IMR-90 (cell line): ENCODE measurements around the gene PGC. TPM values are rescaled to one million over a fixed set of nuclear protein-coding genes. Genes with fewer than 3 reads are reported as not detected.
A peak's percentile ranks its signal among the peaks of the same experiment; 100 is the strongest.

Source experiments
- ATAC-seq: fragments of 200-7000 bp; cut with Tn5 transposase; 2 replicates; pipeline ENCODE4 v1.9.1; 2020; ENCODE audit warnings: low read depth, mild to moderate bottlenecking, moderate library complexity
- BruUV-seq: library from RNA; stranded (reverse); fragments of 400-500 nt; replicated peaks from 2 replicates; lab custom pipeline; 2021; lab: Mats Ljungman, UMichigan
- CTCF ChIA-PET: fragments of 300-600 bp; formaldehyde crosslinking; extraction: SDS; loops from one replicate; lab custom pipeline; 2021; ENCODE audit warnings: antibody characterized with exemption; lab: Yijun Ruan, JAX
- POLR2A ChIA-PET: fragments of 300-600 bp; sonication (Branson Sonifier 250); formaldehyde crosslinking; loops from one replicate; lab custom pipeline; 2022; ENCODE audit warnings: antibody characterized with exemption; ENCODE audit not compliant: unreplicated experiment; lab: Charles Lee
- DNase-seq: peaks from one replicate; pipeline ENCODE4 v3.0.0; 2013
- H2AFZ ChIP-seq: replicated peaks from 2 replicates; pipeline ENCODE3; 2013; ENCODE audit warnings: low read length, mild to moderate bottlenecking; ENCODE audit not compliant: poor library complexity
- H2AK5ac ChIP-seq: 2 replicates; pipeline ENCODE4 v1.6.1; 2013; ENCODE audit warnings: low read depth, low read length, inconsistent platforms
- H2AK9ac ChIP-seq: replicated peaks from 2 replicates; pipeline ENCODE3; 2013; ENCODE audit warnings: mild to moderate bottlenecking, low read depth, low read length, moderate library complexity; ENCODE audit not compliant: poor library complexity
- H2BK120ac ChIP-seq: 2 replicates; pipeline ENCODE4 v1.6.1; 2013; ENCODE audit warnings: low read depth, low read length, inconsistent platforms
- H2BK15ac ChIP-seq: 3 replicates; pipeline ENCODE4 v1.6.1; 2013; ENCODE audit warnings: low read depth, low read length, inconsistent platforms
- H2BK20ac ChIP-seq: 2 replicates; pipeline ENCODE4 v1.6.1; 2013; ENCODE audit warnings: low read depth, mild to moderate bottlenecking, inconsistent platforms, low read length, moderate library complexity
- H2BK5ac ChIP-seq: 2 replicates; pipeline ENCODE4 v1.6.1; 2013; ENCODE audit warnings: mild to moderate bottlenecking, low read depth, low read length, inconsistent platforms; ENCODE audit not compliant: poor library complexity, severe bottlenecking
- H3K14ac ChIP-seq: replicated peaks from 2 replicates; pipeline ENCODE4 v1.6.1; 2013; ENCODE audit warnings: low read depth, low read length, inconsistent platforms
- H3K18ac ChIP-seq: 2 replicates; pipeline ENCODE4 v1.6.1; 2013; ENCODE audit warnings: low read depth, low read length, control low read depth
- H3K23ac ChIP-seq: 2 replicates; pipeline ENCODE4 v1.6.1; 2013; ENCODE audit warnings: low read depth, low read length, inconsistent platforms
- H3K27ac ChIP-seq: 2 replicates; pipeline ENCODE4 v1.5.1; 2013; ENCODE audit warnings: mild to moderate bottlenecking, control low read depth, low read length; ENCODE audit not compliant: insufficient read depth
- H3K27me3 ChIP-seq: 2 replicates; pipeline ENCODE4 v1.6.1; 2013; ENCODE audit warnings: low read length; ENCODE audit not compliant: control insufficient read depth, insufficient read depth
- H3K36me3 ChIP-seq: 2 replicates; pipeline ENCODE4 v1.6.1; 2013; ENCODE audit warnings: low read length, mixed read lengths; ENCODE audit not compliant: control insufficient read depth, insufficient read depth
- H3K4ac ChIP-seq: 2 replicates; pipeline ENCODE4 v1.6.1; 2013; ENCODE audit warnings: low read depth, low read length, inconsistent platforms
- H3K4me1 ChIP-seq: 2 replicates; pipeline ENCODE4 v1.6.1; 2013; ENCODE audit warnings: low read length, mixed read lengths; ENCODE audit not compliant: control insufficient read depth, insufficient read depth
- H3K4me2 ChIP-seq: 2 replicates; pipeline ENCODE4 v1.6.1; 2013; ENCODE audit warnings: low read depth, mild to moderate bottlenecking, control low read depth, low read length, moderate library complexity
- H3K4me3 ChIP-seq: 2 replicates; pipeline ENCODE4 v1.5.1; 2013; ENCODE audit warnings: low read depth, mild to moderate bottlenecking, control low read depth, low read length, moderate library complexity; ENCODE audit not compliant: insufficient read depth
- H3K56ac ChIP-seq: 2 replicates; pipeline ENCODE4 v1.6.1; 2013; ENCODE audit warnings: low read length, inconsistent platforms; ENCODE audit not compliant: insufficient read depth; ENCODE audit errors: extremely low read depth
- H3K79me1 ChIP-seq, 2 experiments: 2 replicates each; pipeline ENCODE4 v1.6.1; 2013; ENCODE audit warnings: low read length in 2 of 2, inconsistent platforms in 1 of 2, low read depth in 1 of 2
- H3K9ac ChIP-seq: 2 replicates; pipeline ENCODE4 v1.6.1; 2013; ENCODE audit warnings: low read depth, low read length, control low read depth
- H3K9me1 ChIP-seq: 2 replicates; pipeline ENCODE4 v1.6.1; 2013; ENCODE audit warnings: low read length, inconsistent platforms; ENCODE audit not compliant: insufficient read depth
- H3K9me3 ChIP-seq: 2 replicates; pipeline ENCODE4 v1.6.1; 2013; ENCODE audit warnings: low read length; ENCODE audit not compliant: control insufficient read depth, insufficient read depth
- H4K20me1 ChIP-seq: 2 replicates; pipeline ENCODE4 v1.6.1; 2013; ENCODE audit warnings: low read length, inconsistent platforms; ENCODE audit not compliant: insufficient read depth
- H4K5ac ChIP-seq: 2 replicates; pipeline ENCODE4 v1.6.1; 2013; ENCODE audit warnings: mild to moderate bottlenecking, low read depth, low read length, control low read depth
- H4K8ac ChIP-seq, 2 experiments: 2 replicates each; pipeline ENCODE4 v1.6.1; 2013; ENCODE audit warnings: low read depth in 2 of 2, low read length in 2 of 2, control low read depth in 1 of 2, inconsistent platforms in 1 of 2
- H4K91ac ChIP-seq: 2 replicates; pipeline ENCODE4 v1.6.1; 2013; ENCODE audit warnings: low read depth, low read length, inconsistent platforms; ENCODE audit not compliant: insufficient read depth
- BHLHE40 ChIP-seq: fragments of 150-350 bp; IDR thresholded peaks from 2 replicates; pipeline ENCODE4 v1.6.1; 2016; ENCODE audit warnings: mild to moderate bottlenecking, low read depth, low read length
- CTCF ChIP-seq: conservative IDR thresholded peaks from 2 replicates; pipeline ENCODE4 v1.5.1; 2012; ENCODE audit warnings: mild to moderate bottlenecking, low read depth, low read length, improper control_type of control experiment
- FOS ChIP-seq: fragments of 150-350 bp; IDR thresholded peaks from 2 replicates; pipeline ENCODE4 v1.6.1; 2016; ENCODE audit warnings: low read depth, low read length
- NFE2L2 ChIP-seq: fragments of 150-350 bp; IDR thresholded peaks from 2 replicates; pipeline ENCODE4 v1.6.1; 2016; ENCODE audit warnings: low read depth, mild to moderate bottlenecking, low read length
- POLR2A ChIP-seq: IDR thresholded peaks from 2 replicates; pipeline ENCODE4 v1.6.1; 2012; ENCODE audit warnings: mild to moderate bottlenecking, low read depth, low read length
- WGBS, 2 experiments: methylation state at CpG; one replicate each; pipeline versions ENCODE4 v1.1.5 to v1.1.7; 2013; ENCODE audit warnings: missing lambda C conversion rate in 2 of 2; ENCODE audit not compliant: insufficient read length in 1 of 2; ENCODE audit errors: extremely low coverage in 2 of 2; 5-methylcytosine and 5-hydroxymethylcytosine counted together
- dilution Hi-C: fragments of 300-500 bp; cut with HindIII; formaldehyde crosslinking; loops from one replicate; pipeline ENCODE4 v1.14.3; 2018; ENCODE audit warnings: low sequenced_read_pairs; ENCODE audit not compliant: unreplicated experiment
- in situ Hi-C: fragments of 300-500 bp; cut with MboI; formaldehyde crosslinking; loops from 3 replicates; pipeline ENCODE4 v1.14.3; 2019; ENCODE audit warnings: low sequenced_read_pairs, inconsistent platforms, mixed read lengths
- intact Hi-C: fragments of 100-400 bp; cut with micrococcal nuclease; formaldehyde crosslinking; loops from 2 replicates; pipeline ENCODE4 v1.10.0; 2022
- polyA plus RNA-seq, 3 experiments: library from polyadenylated mRNA; depleted of rRNA; stranded (reverse); fragments of >200 nt; gene quantifications; 2 replicates each; pipeline ENCODE4 v1.2.3, GENCODE V29; 2012; ENCODE audit warnings: low replicate concordance in 1 of 3
- total RNA-seq: library from RNA; depleted of rRNA; stranded (reverse); fragments of >200 nt; gene quantifications from 2 replicates; pipeline ENCODE4 v1.2.3, GENCODE V29; 2012

Gene PGC
- total and polyA plus RNA-seq, 2 of the 4 experiments (the other 2 are of a cell fraction): not detected

DNA sequence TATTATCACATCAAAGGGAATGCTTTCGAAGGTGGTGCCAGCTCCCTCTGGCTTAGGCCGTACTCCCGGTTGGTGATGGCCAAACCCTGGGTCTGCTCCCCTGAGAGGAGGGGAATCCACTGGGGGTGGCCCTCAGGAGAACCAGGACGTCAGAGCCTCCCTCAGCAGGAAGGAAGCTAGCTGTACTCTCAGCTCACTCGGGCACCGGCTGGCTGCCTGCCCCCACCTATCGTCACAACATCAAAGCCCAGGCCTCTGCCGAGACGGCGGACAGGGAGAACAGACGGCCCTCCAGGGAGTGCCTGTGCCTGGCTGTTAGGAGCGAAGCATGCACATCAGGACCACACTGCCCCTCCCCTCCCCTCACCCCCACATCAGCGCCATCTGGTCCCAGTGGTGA lies 9.2 kb upstream of the PGC start:
- Histone ChIP-seq H3K27me3 (peaks cover 34% of the 10 kb centered on the region), H2BK20ac (no peak overlapping the region), H4K91ac (no peak overlapping the region), H4K20me1 (no peaks in the 10 kb centered on the region), H3K14ac (no peak overlapping the region), H3K4me3 (no peak overlapping the region), H3K9me3 (no peaks in the 10 kb centered on the region), H3K27ac (no peak overlapping the region), H2BK5ac (no peak overlapping the region), H2AFZ (peak overlapping the region; percentile 14), H4K8ac (no peak overlapping the region), H3K4ac (no peak overlapping the region), H3K18ac (no peak overlapping the region), H2AK9ac (no peak overlapping the region), H3K4me1 (peaks cover 3% of the 10 kb centered on the region; the same call in 1 of the 2 replicates), H4K5ac (no peak overlapping the region), H3K79me1 (no peaks in the 10 kb centered on the region), H3K23ac (no peak overlapping the region), H2AK5ac (no peak overlapping the region), H2BK15ac (no peak overlapping the region), H3K4me2 (no peak overlapping the region), H3K36me3 (no peaks in the 10 kb centered on the region), H3K9me1 (no peaks in the 10 kb centered on the region; the same call in 1 of the 2 replicates), H2BK120ac (no peak overlapping the region), H3K9ac (no peak overlapping the region), H3K56ac (no peak overlapping the region)
- ChIA-PET POLR2A (no interaction called here), CTCF (no interaction called here)
- no peak for TF ChIP-seq POLR2A
- no peak for TF ChIP-seq FOS
- no peak for TF ChIP-seq BHLHE40
- TF ChIP-seq NFE2L2: no peak
- no peak for TF ChIP-seq CTCF
- dilution Hi-C loops (no loop called here), intact Hi-C loops (no loop called here), in situ Hi-C loops (no loop called here)
- DNase-seq: no peak
- WGBS, 2 experiments: 50% methylated on average over 2 of the region's 13 CpGs; no CpG with 5 or more reads in 1 of the 2 experiments
- no TSS peak for BruUV-seq
- no peak for ATAC-seq
